Hematopoietic multipotent progenitor cell treated with erythropoietin and hydrocortisone succinate and interleukin-3 and kit ligand, for 4 days (in vitro differentiated cells): Measurements from ENCODE around the gene CWC27.
A peak's percentile ranks its signal among the peaks of the same experiment; 100 is the strongest.

Source experiments
- DNase-seq: peaks from one replicate; pipeline ENCODE4 v3.0.0-alpha.2; 2015

CWC27 gene

DNA sequence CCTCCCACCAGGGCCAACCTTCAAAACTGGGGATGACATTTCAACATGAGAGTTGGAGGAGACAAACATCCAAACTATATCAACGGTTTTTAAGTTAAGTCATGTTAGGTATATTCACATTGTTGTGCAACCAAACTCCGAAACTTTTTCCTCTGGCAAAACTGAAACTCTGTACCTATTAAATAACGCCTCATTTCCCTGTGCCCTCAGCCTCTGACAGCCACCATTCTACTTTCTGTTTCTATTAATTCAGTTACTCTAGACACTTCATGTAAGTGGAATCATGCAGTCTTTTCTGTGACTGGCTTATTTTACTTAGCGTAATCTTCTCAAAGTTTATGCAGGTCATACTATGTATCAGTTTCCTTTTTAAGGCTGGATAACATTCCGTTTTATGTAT, 85.0 kb downstream of the CWC27 start:
- no peak for DNase-seq

- DNase-seq, result no peak
Measured at GRCh38 chr5:64854855-64855254, 86.1 kb downstream of the CWC27 start.

GRCh38 chr5:64859881-64860280, 91.2 kb downstream of the CWC27 start:
- DNase-seq, result no peak

DNA sequence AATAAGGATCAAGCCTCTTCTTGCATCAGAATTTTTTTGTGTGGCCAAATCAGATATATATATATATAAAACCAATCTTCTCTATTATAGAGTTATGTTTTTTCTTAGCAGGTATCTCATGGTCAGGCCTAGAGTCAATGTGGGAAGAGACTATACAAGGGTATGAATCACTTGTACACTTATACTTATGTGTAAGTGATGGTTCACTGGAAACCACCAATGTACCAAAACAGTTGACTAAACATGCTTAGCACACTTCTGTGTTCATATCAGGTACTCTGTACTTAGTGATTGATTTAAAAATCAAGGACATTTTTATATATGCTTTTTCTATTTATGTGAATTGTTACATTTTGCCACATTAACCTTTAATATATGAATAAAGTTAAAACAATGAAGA, 92.6 kb downstream of the CWC27 start:
- no peak for DNase-seq

DNA sequence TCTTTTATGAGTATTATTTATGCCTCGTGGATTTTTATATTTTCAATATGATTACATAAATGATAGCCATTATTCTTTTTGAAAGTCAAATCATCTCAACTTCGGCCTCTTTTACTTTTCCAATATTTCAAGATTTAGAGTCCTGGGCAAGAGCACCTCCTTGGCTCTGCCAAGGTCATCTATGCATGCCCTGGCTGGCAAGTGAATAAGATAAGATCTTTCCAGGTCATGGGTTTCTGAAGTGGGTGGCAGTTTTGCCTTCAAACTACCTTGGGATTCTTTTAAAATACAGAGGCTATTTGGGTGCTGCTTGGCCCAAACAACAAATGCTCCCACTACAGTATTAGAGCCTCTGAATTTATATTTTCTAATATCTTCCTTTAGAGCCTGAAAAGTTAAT, 95.4 kb downstream of the CWC27 start:
- DNase-seq, result no peak

DNA sequence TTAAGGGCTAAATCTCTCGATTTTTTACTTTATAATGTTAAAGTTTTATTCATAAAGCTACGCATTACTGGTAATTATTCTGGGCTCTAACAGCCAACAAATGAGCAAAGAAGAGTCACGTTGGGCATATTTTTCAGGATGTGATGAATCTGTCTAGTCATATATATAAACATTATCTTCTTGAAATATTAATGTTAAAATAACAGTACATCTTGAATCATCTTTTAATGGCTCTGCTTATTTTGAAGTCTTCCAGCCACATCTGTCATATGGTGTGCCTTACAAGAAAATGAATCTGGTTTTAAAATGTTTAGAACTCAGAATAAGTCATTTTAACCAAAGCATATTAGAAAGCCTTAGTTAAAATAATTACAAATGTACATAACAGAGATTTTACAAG, 96.9 kb downstream of the CWC27 start:
- no peak for DNase-seq

DNA sequence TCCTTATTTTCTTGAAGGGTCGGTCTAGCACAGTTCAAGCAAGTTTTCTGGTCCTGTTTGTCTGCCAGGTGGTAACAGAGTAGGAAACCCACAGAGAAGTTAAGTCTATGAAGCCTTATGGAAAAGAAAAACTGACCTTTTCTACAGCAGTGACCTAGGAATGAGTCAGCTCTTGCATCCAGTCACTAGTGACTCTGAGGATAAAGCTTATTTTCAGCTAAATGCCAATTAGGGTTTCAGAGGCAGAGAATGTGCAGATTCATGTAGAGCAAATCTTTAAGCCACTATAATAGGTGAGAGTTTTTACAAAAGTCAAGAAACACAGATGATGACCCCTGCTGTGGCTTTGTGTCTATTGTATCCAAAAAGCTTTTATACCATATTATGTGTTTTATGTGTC, 100.7 kb downstream of the CWC27 start:
- DNase-seq, result no peak

DNA sequence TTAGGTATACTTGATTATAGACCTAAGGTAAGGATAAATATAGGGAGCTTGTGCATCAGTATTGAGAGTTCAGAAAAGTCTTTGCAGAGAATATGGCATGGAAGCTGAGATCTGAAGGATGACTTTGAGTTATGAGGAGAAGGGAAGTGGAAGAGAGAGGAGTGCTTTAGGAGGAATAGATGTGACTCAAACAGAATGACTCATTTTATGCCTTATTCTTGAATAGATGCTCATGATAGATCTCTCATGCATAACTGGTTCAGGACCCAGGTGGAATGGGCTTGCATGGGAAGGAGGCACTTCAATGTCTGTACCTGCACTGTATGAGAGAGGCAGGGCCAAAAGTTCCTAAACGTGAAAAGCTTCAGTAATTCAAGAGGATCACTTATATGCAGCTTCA, 103.3 kb downstream of the CWC27 start:
- DNase-seq, result no peak

- DNase-seq, result no peak
Measured at GRCh38 chr5:64873441-64873840, 104.7 kb downstream of the CWC27 start.

- no peak for DNase-seq
Measured at GRCh38 chr5:64874753-64875152, 106.0 kb downstream of the CWC27 start.

- no peak for DNase-seq
Measured at GRCh38 chr5:64876203-64876602, 107.5 kb downstream of the CWC27 start.

GRCh38 chr5:64880821-64881220, 112.1 kb downstream of the CWC27 start:
- DNase-seq, result no peak

- no peak for DNase-seq
Measured at GRCh38 chr5:64883912-64884311, 115.2 kb downstream of the CWC27 start.

DNA sequence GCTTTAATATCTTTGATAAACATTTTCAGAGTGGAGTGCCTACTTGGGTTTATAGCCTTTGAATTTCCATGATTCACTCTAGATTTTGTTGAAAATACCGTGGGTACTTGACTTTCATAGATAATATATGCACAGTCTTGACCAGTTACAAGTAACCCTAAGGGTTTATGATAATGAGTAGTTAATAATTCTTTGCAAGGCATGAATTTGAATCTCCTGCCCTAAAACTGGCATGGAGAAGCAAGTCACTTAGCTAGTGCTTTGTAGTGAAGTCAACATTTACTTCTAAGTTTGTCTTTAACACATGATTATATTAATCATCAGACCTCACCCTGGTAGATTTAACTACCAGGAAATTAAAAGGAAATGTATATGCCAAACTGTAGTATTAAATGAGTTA, 115.8 kb downstream of the CWC27 start:
- no peak for DNase-seq

GRCh38 chr5:64887910-64888309, 119.2 kb downstream of the CWC27 start:
- no peak for DNase-seq

GRCh38 chr5:64895748-64896147, 127.0 kb downstream of the CWC27 start:
- no peak for DNase-seq

- no peak for DNase-seq
Measured at GRCh38 chr5:64899838-64900237, 131.1 kb downstream of the CWC27 start.

GRCh38 chr5:64900618-64901017, 131.9 kb downstream of the CWC27 start:
- DNase-seq, result no peak

DNA sequence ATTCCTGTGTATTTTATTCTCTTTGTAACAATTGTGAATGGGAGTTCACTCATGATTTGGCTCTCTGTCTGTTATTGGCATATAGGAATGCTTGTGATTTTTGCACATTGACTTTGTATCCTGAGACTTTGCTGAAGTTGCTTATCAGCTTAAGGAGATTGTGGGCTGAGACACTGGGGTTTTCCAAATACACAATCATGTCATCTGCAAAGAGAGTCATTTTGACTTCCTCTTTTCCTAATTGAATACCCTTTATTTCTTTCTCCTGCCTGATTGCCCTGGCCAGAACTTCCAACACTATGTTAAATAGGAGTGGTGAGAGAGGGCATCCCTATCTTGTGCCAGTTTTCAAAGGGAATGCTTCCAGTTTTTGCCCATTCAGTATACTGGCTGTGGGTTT, 138.7 kb downstream of the CWC27 start:
- DNase-seq, result peak; percentile 17

DNA sequence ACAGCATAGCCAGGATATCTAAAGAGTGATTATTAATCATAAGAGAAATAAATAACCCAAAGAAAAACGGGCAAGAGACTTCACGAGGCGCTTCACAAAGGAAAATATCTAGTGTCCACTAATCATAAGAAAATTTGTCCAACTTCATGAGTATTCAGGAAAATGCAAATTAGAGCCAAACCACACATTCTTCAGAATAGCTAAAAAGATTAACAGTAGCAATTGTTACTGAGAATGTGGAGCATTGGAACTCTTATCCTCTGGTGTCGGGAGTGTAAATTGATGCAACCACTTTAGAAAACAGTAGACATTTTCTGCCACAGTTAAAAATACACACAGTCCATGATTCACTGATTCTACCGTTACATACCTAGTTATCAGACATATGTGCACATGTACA, 145.7 kb downstream of the CWC27 start:
- no peak for DNase-seq

- peak; percentile 53 for DNase-seq
Measured at GRCh38 chr5:64918083-64918482, 149.4 kb downstream of the CWC27 start.

DNA sequence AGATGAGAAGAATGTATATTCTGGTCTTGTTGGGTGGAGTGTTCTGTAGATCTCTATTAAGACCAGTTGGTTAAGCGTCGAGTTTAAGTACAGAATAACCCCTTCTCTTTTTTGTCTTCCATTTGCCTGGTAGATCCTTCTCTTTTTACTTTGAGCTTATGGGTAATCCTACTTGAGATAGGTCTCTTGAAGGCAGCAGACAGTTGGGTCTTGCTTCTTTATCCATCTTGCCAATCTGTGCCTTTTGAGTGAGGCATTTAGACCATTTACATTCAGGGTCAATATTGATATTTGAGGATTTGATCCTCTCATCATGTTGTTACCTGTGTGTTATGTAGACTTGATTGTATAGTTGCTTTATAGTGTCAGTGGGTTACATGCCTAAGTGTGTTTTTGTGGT, 152.7 kb downstream of the CWC27 start:
- DNase-seq, result no peak

DNA sequence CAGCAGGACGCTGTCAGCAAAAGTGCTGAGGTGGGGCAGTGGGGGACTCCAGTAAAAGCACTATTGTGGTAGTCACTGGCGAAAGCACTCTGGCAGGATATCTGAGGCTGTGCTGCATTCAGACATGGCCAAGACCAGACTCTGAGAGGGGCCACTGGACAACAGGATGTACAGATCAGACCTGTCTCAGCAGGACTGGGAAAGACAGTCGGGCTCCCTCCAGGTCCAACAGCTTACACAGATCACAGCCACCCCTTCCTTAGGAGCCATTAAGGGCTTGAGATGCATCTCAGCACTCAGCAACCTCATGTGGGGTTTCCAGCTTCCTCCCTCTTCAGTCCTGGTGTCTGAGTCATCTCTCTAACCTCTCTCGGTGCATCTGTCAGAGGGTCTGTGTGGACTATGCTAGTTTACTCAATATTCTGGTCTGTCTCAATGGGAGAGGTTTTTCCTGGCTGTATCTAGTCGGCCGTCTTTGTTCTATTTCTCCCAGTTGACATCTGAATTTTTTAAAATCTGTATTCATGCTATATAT, 154.5 kb downstream of the CWC27 start:
- DNase-seq, result peak; percentile 11

DNA sequence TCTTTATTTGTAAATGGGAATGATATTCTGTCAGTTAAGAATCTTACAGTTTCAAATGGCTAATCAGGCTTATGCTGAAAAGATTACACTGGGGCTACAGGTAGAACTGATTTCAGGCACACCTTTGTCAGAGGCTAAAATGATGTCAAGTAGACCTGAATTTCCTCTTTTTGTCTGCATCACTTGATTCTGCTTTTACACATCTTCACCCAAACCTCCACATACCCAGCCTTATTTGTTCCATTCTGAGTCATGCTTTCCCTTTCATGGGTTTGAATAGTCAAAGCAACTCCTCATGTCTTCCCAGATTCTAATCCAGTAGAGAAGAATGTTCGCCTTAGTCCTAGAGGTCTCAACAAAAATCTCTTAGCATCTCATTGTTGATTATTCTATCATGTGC, 156.4 kb downstream of the CWC27 start:
- no peak for DNase-seq

- DNase-seq, result no peak
Measured at GRCh38 chr5:64929833-64930232, 161.1 kb downstream of the CWC27 start.
